ENCODE measurements around the gene UST.

The UST gene

DNA sequence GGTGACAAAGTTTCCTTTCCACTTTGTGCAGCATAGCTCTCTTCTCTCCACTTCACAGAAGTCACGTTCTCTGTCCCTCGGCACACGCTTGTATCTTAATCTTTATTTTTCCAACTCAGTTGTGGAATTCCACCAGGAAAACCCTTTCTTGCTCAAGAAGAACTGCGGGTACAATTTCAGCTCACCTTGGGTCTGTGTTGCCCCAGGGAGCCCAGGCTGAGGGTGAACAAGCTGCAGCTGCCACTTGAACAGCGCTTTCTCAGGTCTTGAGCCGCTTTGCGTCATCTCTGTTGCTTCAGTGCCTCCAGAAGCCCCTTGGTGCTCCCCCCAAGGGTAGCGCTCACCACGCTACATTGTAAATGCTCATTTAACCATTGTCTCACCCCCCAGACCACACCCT is 341.5 kb downstream of the UST start:
- TF ChIP-seq CTCF (IDR thresholded peaks at IDR 0.05; ENCODE audit: low read depth, low read length, poor library complexity, severe bottlenecking) (no peak), EZH2phosphoT487 (IDR thresholded peaks at IDR 0.05; ENCODE audit: borderline replicate concordance, low read length) (no peak)
- H3K36me3 ChIP-seq (ENCODE audit: control insufficient read depth, low read length) = no peaks in the 10 kb centered on the region
- H3K4me1 ChIP-seq (ENCODE audit: control insufficient read depth, low read length) = no peaks in the 10 kb centered on the region
- H3K4me3 ChIP-seq (ENCODE audit: low read length) = no peak overlapping the region
- H3F3A ChIP-seq (ENCODE audit: control insufficient read depth, insufficient read depth) = no peaks in the 10 kb centered on the region
- no peak overlapping the region for H3K4me2 ChIP-seq (ENCODE audit: low read length)
- H3K79me2 ChIP-seq (ENCODE audit: control insufficient read depth, low read length) = no peaks in the 10 kb centered on the region
- H3K27ac ChIP-seq (ENCODE audit: low read depth, low read length) = no peak overlapping the region
- H3K9me2 ChIP-seq (replicated peaks; ENCODE audit: control insufficient read depth, low read length) = no peaks in the 10 kb centered on the region
- H3K9me3 ChIP-seq (ENCODE audit: control insufficient read depth, insufficient read depth, low read length) = no peaks in the 10 kb centered on the region
- H4K20me1 ChIP-seq (ENCODE audit: control insufficient read depth, insufficient read depth, low read depth, low read length) = no peaks in the 10 kb centered on the region
- peaks cover 21% of the 10 kb centered on the region for H3K27me3 ChIP-seq (ENCODE audit: control insufficient read depth, low read length)

DNA sequence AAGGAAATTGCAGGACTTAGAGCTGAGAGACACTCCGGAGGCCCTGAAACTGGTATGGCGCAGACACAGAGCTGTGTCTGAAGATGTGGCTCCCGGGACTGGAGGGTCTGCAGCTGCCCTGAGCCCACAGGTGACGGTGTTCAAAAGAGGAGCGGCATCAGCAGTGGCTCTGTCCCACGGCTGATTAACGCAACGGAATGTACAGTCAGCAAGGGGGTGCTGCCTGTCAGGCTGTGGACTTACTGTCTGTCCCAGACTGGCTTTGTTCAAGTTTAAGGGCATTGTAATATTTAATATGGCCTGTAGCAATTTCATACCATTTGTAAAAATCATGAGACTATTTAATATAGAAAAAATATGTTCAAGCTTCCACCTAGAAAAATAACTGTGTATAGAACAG is 342.7 kb downstream of the UST start:
- Histone ChIP-seq H3K4me2 (ENCODE audit: low read length) (no peak overlapping the region), H3K4me1 (ENCODE audit: control insufficient read depth, low read length) (no peaks in the 10 kb centered on the region), H3F3A (ENCODE audit: control insufficient read depth, insufficient read depth) (no peaks in the 10 kb centered on the region), H4K20me1 (ENCODE audit: control insufficient read depth, insufficient read depth, low read depth, low read length) (no peaks in the 10 kb centered on the region), H3K9me3 (ENCODE audit: control insufficient read depth, insufficient read depth, low read length) (no peaks in the 10 kb centered on the region), H3K27me3 (ENCODE audit: control insufficient read depth, low read length) (peaks cover 22% of the 10 kb centered on the region), H3K4me3 (ENCODE audit: low read length) (no peak overlapping the region), H3K79me2 (ENCODE audit: control insufficient read depth, low read length) (no peaks in the 10 kb centered on the region), H3K27ac (ENCODE audit: low read depth, low read length) (no peak overlapping the region), H3K9me2 (replicated peaks; ENCODE audit: control insufficient read depth, low read length) (no peaks in the 10 kb centered on the region), H3K36me3 (ENCODE audit: control insufficient read depth, low read length) (no peaks in the 10 kb centered on the region)
- TF ChIP-seq CTCF (IDR thresholded peaks at IDR 0.05; ENCODE audit: low read depth, low read length, poor library complexity, severe bottlenecking) (no peak), EZH2phosphoT487 (IDR thresholded peaks at IDR 0.05; ENCODE audit: borderline replicate concordance, low read length) (no peak)

DNA sequence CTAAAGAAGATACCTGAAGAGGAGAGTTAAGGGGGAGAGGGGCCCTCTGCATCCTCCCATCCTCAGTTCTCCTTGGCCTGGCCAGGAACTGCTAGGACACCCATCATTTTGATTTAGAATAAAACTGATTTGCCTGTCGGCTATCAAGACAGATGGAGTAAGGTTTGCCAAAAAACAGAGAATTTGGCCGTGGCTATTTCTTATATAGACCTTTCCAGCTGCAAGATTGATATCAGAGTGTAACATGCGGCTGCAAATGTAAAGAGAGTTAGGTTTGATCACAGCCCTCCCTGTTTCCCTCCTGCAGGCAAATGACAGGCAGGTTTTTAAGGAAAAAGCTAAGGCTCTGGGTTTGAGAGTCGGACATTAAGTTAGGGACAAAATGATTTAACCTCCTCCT is 344.1 kb downstream of the UST start:
- Histone ChIP-seq H3K9me2 (replicated peaks; ENCODE audit: control insufficient read depth, low read length) (no peaks in the 10 kb centered on the region), H3K27ac (ENCODE audit: low read depth, low read length) (no peak overlapping the region), H3K4me3 (ENCODE audit: low read length) (no peak overlapping the region), H3F3A (ENCODE audit: control insufficient read depth, insufficient read depth) (no peaks in the 10 kb centered on the region), H4K20me1 (ENCODE audit: control insufficient read depth, insufficient read depth, low read depth, low read length) (no peaks in the 10 kb centered on the region), H3K36me3 (ENCODE audit: control insufficient read depth, low read length) (no peaks in the 10 kb centered on the region), H3K79me2 (ENCODE audit: control insufficient read depth, low read length) (no peaks in the 10 kb centered on the region), H3K9me3 (ENCODE audit: control insufficient read depth, insufficient read depth, low read length) (no peaks in the 10 kb centered on the region), H3K27me3 (ENCODE audit: control insufficient read depth, low read length) (peaks cover 19% of the 10 kb centered on the region), H3K4me2 (ENCODE audit: low read length) (no peak overlapping the region), H3K4me1 (ENCODE audit: control insufficient read depth, low read length) (no peaks in the 10 kb centered on the region)
- TF ChIP-seq EZH2phosphoT487 (IDR thresholded peaks at IDR 0.05; ENCODE audit: borderline replicate concordance, low read length) = no peak
- no peak for TF ChIP-seq CTCF (IDR thresholded peaks at IDR 0.05; ENCODE audit: low read depth, low read length, poor library complexity, severe bottlenecking)

DNA sequence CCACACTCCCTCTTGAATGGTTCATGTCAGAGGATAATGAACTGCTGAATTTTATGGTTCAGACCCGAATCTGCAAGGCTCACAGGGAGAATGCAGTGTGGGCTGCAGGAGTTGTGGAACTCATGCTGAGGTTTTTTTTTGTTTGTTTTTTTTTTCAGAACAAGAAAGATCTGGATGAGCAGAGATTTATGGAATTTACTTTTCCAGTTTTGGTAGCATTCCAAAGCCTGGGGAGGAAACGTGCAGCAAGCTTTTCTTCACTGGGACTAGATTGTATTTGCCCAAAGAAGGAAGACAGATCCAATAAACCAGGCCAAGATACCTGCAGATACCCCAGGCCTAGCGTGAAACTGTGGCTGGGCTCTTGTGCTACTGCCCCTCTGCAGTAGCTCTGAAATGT is 346.8 kb downstream of the UST start:
- Histone ChIP-seq H3K36me3 (ENCODE audit: control insufficient read depth, low read length) (no peaks in the 10 kb centered on the region), H4K20me1 (ENCODE audit: control insufficient read depth, insufficient read depth, low read depth, low read length) (no peaks in the 10 kb centered on the region), H3K27ac (ENCODE audit: low read depth, low read length) (no peak overlapping the region), H3K79me2 (ENCODE audit: control insufficient read depth, low read length) (no peaks in the 10 kb centered on the region), H3K9me3 (ENCODE audit: control insufficient read depth, insufficient read depth, low read length) (peaks cover 7% of the 10 kb centered on the region), H3K4me2 (ENCODE audit: low read length) (no peak overlapping the region), H3K27me3 (ENCODE audit: control insufficient read depth, low read length) (peaks cover 23% of the 10 kb centered on the region), H3K4me1 (ENCODE audit: control insufficient read depth, low read length) (no peaks in the 10 kb centered on the region), H3F3A (ENCODE audit: control insufficient read depth, insufficient read depth) (no peaks in the 10 kb centered on the region), H3K4me3 (ENCODE audit: low read length) (no peak overlapping the region), H3K9me2 (replicated peaks; ENCODE audit: control insufficient read depth, low read length) (no peaks in the 10 kb centered on the region)
- TF ChIP-seq CTCF (IDR thresholded peaks at IDR 0.05; ENCODE audit: low read depth, low read length, poor library complexity, severe bottlenecking) (no peak), EZH2phosphoT487 (IDR thresholded peaks at IDR 0.05; ENCODE audit: borderline replicate concordance, low read length) (no peak)
